Neural cell (in vitro differentiated cells): ENCODE measurements around the gene PRIM1. TPM values are rescaled to one million over a fixed set of nuclear protein-coding genes. Genes with fewer than 3 reads are reported as not detected.
"Not testable (repeated sequence)": the region's sequence is repeated elsewhere in the genome, so short reads cannot be mapped to it uniquely, and the experiment has no call there.

Source experiments
- H2AFZ ChIP-seq: fragments of 200-600, 300-800 bp; sonication (generic), shearing (Covaris generic); 2 replicates; pipeline ENCODE4 v1.6.0; 2014; ENCODE audit warnings: low read depth, mild to moderate bottlenecking, antibody characterized with exemption, low read length, moderate library complexity
- H3F3A ChIP-seq: fragments of 200-600 bp; shearing (Covaris generic); 2 replicates; pipeline ENCODE4 v1.6.1; 2016; ENCODE audit warnings: mild to moderate bottlenecking, moderate library complexity, mixed read lengths, antibody characterized with exemption, low read length; ENCODE audit not compliant: insufficient read depth, poor library complexity, severe bottlenecking
- H3K27ac ChIP-seq: fragments of 200-600, 300-800 bp; sonication (generic), shearing (Covaris generic); 2 replicates; pipeline ENCODE4 v1.5.1; 2014; ENCODE audit warnings: mild to moderate bottlenecking, low read length, moderate library complexity
- H3K27me3 ChIP-seq: fragments of 300-800, 200-600 bp; sonication (generic), shearing (Covaris generic); 2 replicates; pipeline ENCODE4 v1.6.0; 2014; ENCODE audit warnings: mild to moderate bottlenecking, low read depth, low read length, moderate library complexity; ENCODE audit not compliant: insufficient read depth
- H3K36me3 ChIP-seq: fragments of 300-800, 200-600 bp; sonication (generic), shearing (Covaris generic); 2 replicates; pipeline ENCODE4 v1.5.1; 2014; ENCODE audit warnings: mild to moderate bottlenecking, antibody characterized with exemption, low read length, moderate library complexity; ENCODE audit not compliant: insufficient read depth
- H3K4me2 ChIP-seq: fragments of 300-800, 200-600 bp; sonication (generic), shearing (Covaris generic); 2 replicates; pipeline ENCODE4 v1.6.0; 2014; ENCODE audit warnings: mild to moderate bottlenecking, low read length
- H3K4me3 ChIP-seq: fragments of 300-800, 200-600 bp; sonication (generic), shearing (Covaris generic); 2 replicates; pipeline ENCODE4 v1.5.1; 2014; ENCODE audit warnings: mild to moderate bottlenecking, low read length, moderate library complexity
- H3K79me2 ChIP-seq: fragments of 200-600 bp; shearing (Covaris generic); replicated peaks from 2 replicates; pipeline ENCODE4 v1.6.0; 2014; ENCODE audit warnings: mild to moderate bottlenecking, low read length, moderate library complexity; ENCODE audit not compliant: insufficient read depth
- H3K9ac ChIP-seq: fragments of 300-800, 200-600 bp; sonication (generic), shearing (Covaris generic); 2 replicates; pipeline ENCODE4 v1.6.1; 2016; ENCODE audit warnings: mild to moderate bottlenecking, low read length, mixed read lengths
- H3K9me2 ChIP-seq: fragments of 200-600 bp; shearing (Covaris generic); 2 replicates; pipeline ENCODE4 v1.6.1; 2016; ENCODE audit warnings: mild to moderate bottlenecking, low read length, mixed read lengths; ENCODE audit not compliant: insufficient read depth
- H3K9me3 ChIP-seq: fragments of 200-600, 300-800 bp; sonication (generic), shearing (Covaris generic); 2 replicates; pipeline ENCODE4 v1.6.1; 2016; ENCODE audit warnings: mild to moderate bottlenecking, mixed run types, low read length, moderate library complexity, mixed read lengths
- H4K20me1 ChIP-seq: fragments of 200-600 bp; shearing (Covaris generic); 2 replicates; pipeline ENCODE4 v1.6.1; 2016; ENCODE audit warnings: mild to moderate bottlenecking, mixed run types; ENCODE audit not compliant: insufficient read depth
- CTCF ChIP-seq: fragments of 450-650 bp; IDR thresholded peaks from 2 replicates; pipeline ENCODE4 v1.5.1; 2014; ENCODE audit warnings: antibody characterized with exemption, mild to moderate bottlenecking, moderate library complexity; ENCODE audit not compliant: poor library complexity, severe bottlenecking
- EP300 ChIP-seq: fragments of 450-650 bp; conservative IDR thresholded peaks from 2 replicates; pipeline ENCODE4 v1.6.1; 2014; ENCODE audit warnings: antibody characterized with exemption, mild to moderate bottlenecking, moderate library complexity; ENCODE audit not compliant: poor library complexity, severe bottlenecking
- EZH2 ChIP-seq: fragments of 200-600, 300-800 bp; shearing (Covaris generic), sonication (generic); IDR thresholded peaks from 2 replicates; pipeline ENCODE4 v1.6.1; 2014; ENCODE audit warnings: antibody characterized with exemption, low read length, borderline replicate concordance, mild to moderate bottlenecking; ENCODE audit not compliant: insufficient read depth, poor library complexity, severe bottlenecking
- MXI1 ChIP-seq: fragments of 450-650 bp; conservative IDR thresholded peaks from 2 replicates; pipeline ENCODE4 v1.6.1; 2014; ENCODE audit warnings: antibody characterized with exemption, mild to moderate bottlenecking; ENCODE audit not compliant: poor library complexity, severe bottlenecking
- POLR2AphosphoS5 ChIP-seq: IDR thresholded peaks from 2 replicates; pipeline ENCODE4 v1.6.1; 2012
- RAD21 ChIP-seq: fragments of 450-650 bp; conservative IDR thresholded peaks from 2 replicates; pipeline ENCODE4 v1.6.1; 2014; ENCODE audit warnings: antibody characterized with exemption, mild to moderate bottlenecking, moderate library complexity
- REST ChIP-seq: IDR thresholded peaks from 2 replicates; pipeline ENCODE4 v1.6.1; 2012; ENCODE audit warnings: borderline replicate concordance
- SMC3 ChIP-seq: fragments of 450-650 bp; conservative IDR thresholded peaks from 2 replicates; pipeline ENCODE4 v1.6.1; 2014; ENCODE audit warnings: antibody characterized with exemption, mild to moderate bottlenecking, moderate library complexity; ENCODE audit not compliant: poor library complexity
- TAF1 ChIP-seq: IDR thresholded peaks from 2 replicates; pipeline ENCODE4 v1.6.1; 2012; ENCODE audit warnings: low read depth
- polyA plus RNA-seq: library from polyadenylated mRNA; depleted of rRNA; stranded (reverse); fragments of >200 nt; gene quantifications from 2 replicates; pipeline ENCODE4 v1.2.3, GENCODE V29; 2014

Gene PRIM1
- polyA plus RNA-seq, 1 donor from 2014 or later, result 36.1 TPM

DNA sequence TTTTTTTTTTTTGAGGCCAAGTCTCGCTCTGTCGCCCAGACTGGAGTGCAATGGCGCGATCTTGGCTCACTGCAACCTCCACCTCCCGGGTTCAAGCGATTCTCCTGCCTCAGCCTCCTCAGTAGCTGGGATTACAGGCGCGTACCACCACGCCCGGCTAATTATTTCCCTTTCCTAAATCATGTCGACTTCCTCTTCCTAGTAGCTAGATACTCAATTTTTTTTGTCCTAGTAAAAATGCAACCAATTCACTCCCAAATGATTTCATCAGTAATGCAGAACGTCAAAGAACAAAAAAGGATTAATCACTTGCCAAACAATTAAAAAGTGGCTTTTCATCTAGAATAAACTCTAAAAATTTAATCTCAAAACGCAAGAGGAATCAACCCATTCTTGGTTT, 1.5 kb downstream of the PRIM1 start:
- not testable (repeated sequence) for H3K36me3 ChIP-seq, H3K9me3 ChIP-seq, H3K79me2 ChIP-seq, H3F3A ChIP-seq, H4K20me1 ChIP-seq, H3K27me3 ChIP-seq, H2AFZ ChIP-seq, H3K9me2 ChIP-seq
- H3K4me2 ChIP-seq, result peak overlapping the region; percentile 71
- peak overlapping the region; percentile 76 for H3K4me3 ChIP-seq
- H3K9ac ChIP-seq, result peak overlapping the region; percentile 70
- H3K27ac ChIP-seq, result peak overlapping the region; percentile 73

DNA sequence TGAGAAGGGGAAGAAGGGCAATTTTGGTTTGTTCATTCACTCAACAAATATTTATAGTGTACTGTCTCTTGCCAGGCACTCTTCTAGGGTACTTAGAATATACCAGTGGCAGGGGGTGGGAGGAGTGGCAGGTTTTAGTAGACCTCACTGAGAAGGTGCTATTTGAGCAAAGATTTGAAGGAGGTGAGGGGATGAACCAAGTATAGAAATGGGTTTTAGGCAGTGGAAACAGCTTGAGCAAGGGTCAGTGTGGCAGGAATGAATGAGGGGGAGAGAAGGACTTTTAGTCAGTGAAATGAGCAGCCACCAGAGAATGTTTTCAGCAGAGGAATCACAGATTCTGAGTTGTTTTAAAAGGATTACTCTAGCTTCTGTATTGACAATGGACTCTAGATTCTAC, 2.3 kb downstream of the PRIM1 start:
- Histone ChIP-seq H3K27ac (no peak overlapping the region), H3K4me2 (no peak overlapping the region), H3F3A (no peaks in the 10 kb centered on the region), H3K4me3 (no peak overlapping the region), H2AFZ (no peak overlapping the region), H3K79me2 (no peaks in the 10 kb centered on the region), H3K9me3 (no peaks in the 10 kb centered on the region), H3K9me2 (no peaks in the 10 kb centered on the region), H4K20me1 (no peaks in the 10 kb centered on the region), H3K36me3 (no peaks in the 10 kb centered on the region), H3K9ac (no peak overlapping the region), H3K27me3 (no peaks in the 10 kb centered on the region)
- TF ChIP-seq SMC3, result no peak
- no peak for TF ChIP-seq EP300
- no peak for TF ChIP-seq CTCF
- no peak for TF ChIP-seq MXI1
- TF ChIP-seq EZH2, result no peak
- TF ChIP-seq TAF1, result no peak
- no peak for TF ChIP-seq RAD21
- no peak for TF ChIP-seq POLR2AphosphoS5

GRCh38 chr12:56749359-56749758, 2.8 kb downstream of the PRIM1 start:
- Histone ChIP-seq H3F3A (no peaks in the 10 kb centered on the region), H3K27me3 (no peaks in the 10 kb centered on the region), H3K4me3 (no peak overlapping the region), H3K9me3 (no peaks in the 10 kb centered on the region), H3K27ac (no peak overlapping the region), H3K9me2 (no peaks in the 10 kb centered on the region), H3K79me2 (no peaks in the 10 kb centered on the region), H3K9ac (no peak overlapping the region), H4K20me1 (no peaks in the 10 kb centered on the region), H3K36me3 (no peaks in the 10 kb centered on the region), H3K4me2 (no peak overlapping the region), H2AFZ (no peak overlapping the region)
- TF ChIP-seq CTCF (no peak), RAD21 (no peak), SMC3 (no peak), POLR2AphosphoS5 (no peak), TAF1 (no peak), REST (no peak), MXI1 (no peak), EZH2 (no peak)
